AG04450 (cell line): ENCODE results near the gene TDRD5. TPM values are rescaled to one million over a fixed set of nuclear protein-coding genes. Genes with fewer than 3 reads are reported as not detected.

ENCODE experiments used
- CTCF ChIA-PET: fragments of 300-600, 350-600 bp; formaldehyde crosslinking; extraction: SDS; loops from one replicate; lab custom pipeline; 2022; ENCODE audit warnings: antibody characterized with exemption, inconsistent platforms; lab: Charles Lee
- POLR2A ChIA-PET: fragments of 350-600 bp; formaldehyde crosslinking; extraction: SDS; loops from one replicate; lab custom pipeline; 2021; ENCODE audit warnings: antibody characterized with exemption, inconsistent platforms; lab: Yijun Ruan, JAX
- DNase-seq: peaks from one replicate; pipeline ENCODE4 v3.0.0-alpha.2; 2011; ENCODE audit warnings: low read depth, low spot score
- H3K27ac ChIP-seq: one replicate; pipeline ENCODE4 v1.5.1; 2012; ENCODE audit warnings: low read depth, low read length, control low read depth
- H3K27me3 ChIP-seq: one replicate; pipeline ENCODE4 v1.6.0; 2012; ENCODE audit warnings: low read length; ENCODE audit not compliant: control insufficient read depth, insufficient read depth
- H3K4me3 ChIP-seq: 2 replicates; pipeline ENCODE4 v1.5.1; 2011; ENCODE audit warnings: mild to moderate bottlenecking, low read depth, low read length, control low read depth
- H3K9me3 ChIP-seq: 2 replicates; pipeline ENCODE4 v1.5.1; 2012; ENCODE audit warnings: low read length; ENCODE audit not compliant: control insufficient read depth, insufficient read depth
- polyA plus RNA-seq: library from polyadenylated mRNA; depleted of rRNA; stranded (reverse); fragments of >200 nt; gene quantifications from 2 replicates; pipeline ENCODE4 v1.2.3, GENCODE V29; 2011
- TF ChIP-seq, protein P1 (sequence below): IDR thresholded peaks from 2 replicates; pipeline ENCODE4 v1.5.1; 2011; ENCODE audit warnings: low read depth, low read length, control low read depth, inconsistent platforms

TDRD5 gene
- polyA plus RNA-seq, 1 experiment = not detected

DNA sequence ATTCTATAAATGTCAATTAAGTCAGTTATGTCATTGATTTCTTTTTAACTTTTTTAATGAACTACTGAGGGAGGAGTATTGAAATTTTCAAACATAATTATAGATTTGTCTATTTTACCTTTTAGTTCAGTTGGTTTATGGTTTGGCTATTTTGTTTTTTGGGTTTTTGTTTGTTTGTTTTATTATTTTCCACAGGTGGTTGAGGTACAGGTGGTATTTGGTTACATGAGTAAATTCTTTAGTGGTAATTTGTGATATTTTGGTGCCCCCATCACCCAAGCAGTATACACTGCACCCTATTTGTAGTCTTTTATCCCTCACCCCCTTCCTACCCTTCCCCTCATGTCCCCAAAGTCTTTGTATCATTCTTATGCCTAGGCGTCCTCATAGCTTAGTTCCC is 9.5 kb downstream of the TDRD5 start:
- TF ChIP-seq, protein P1, sequence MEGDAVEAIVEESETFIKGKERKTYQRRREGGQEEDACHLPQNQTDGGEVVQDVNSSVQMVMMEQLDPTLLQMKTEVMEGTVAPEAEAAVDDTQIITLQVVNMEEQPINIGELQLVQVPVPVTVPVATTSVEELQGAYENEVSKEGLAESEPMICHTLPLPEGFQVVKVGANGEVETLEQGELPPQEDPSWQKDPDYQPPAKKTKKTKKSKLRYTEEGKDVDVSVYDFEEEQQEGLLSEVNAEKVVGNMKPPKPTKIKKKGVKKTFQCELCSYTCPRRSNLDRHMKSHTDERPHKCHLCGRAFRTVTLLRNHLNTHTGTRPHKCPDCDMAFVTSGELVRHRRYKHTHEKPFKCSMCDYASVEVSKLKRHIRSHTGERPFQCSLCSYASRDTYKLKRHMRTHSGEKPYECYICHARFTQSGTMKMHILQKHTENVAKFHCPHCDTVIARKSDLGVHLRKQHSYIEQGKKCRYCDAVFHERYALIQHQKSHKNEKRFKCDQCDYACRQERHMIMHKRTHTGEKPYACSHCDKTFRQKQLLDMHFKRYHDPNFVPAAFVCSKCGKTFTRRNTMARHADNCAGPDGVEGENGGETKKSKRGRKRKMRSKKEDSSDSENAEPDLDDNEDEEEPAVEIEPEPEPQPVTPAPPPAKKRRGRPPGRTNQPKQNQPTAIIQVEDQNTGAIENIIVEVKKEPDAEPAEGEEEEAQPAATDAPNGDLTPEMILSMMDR = no peak
- no peak for DNase-seq
- Histone ChIP-seq H3K4me3 (no peak overlapping the region), H3K27ac (no peak overlapping the region), H3K27me3 (no peaks in the 10 kb centered on the region), H3K9me3 (no peaks in the 10 kb centered on the region)
- CTCF ChIA-PET = interaction anchor here (0.6 kb wide), 1 partner anchor 1306 kb away, joined by 3 read pairs; no protein-coding TSS in a partner anchor
- POLR2A ChIA-PET = no interaction called here

DNA sequence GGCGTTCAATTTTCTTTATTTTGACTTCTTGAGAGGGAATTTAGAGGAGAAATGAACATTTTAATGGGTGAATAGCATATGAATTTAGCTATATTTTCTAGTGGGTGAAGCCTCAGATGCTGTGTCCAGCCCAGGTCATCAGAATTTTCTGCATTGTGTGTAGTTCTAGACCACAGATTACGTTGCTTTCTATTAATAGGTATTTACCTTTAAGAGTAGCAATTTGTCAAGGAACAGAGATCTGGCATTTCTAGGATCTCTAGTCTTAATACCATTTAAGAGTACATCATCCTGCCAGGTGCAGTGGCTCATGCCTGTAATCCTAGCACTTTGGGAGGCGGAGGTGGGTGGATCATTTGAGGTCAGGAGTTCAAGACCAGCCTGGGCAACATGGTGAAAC is 20.7 kb downstream of the TDRD5 start:
- CTCF ChIA-PET = no interaction called here
- Histone ChIP-seq H3K4me3 (no peak overlapping the region), H3K9me3 (no peaks in the 10 kb centered on the region), H3K27me3 (no peaks in the 10 kb centered on the region), H3K27ac (no peak overlapping the region)
- POLR2A ChIA-PET = no interaction called here
- DNase-seq = no peak
- TF ChIP-seq, protein P1 = no peak

DNA sequence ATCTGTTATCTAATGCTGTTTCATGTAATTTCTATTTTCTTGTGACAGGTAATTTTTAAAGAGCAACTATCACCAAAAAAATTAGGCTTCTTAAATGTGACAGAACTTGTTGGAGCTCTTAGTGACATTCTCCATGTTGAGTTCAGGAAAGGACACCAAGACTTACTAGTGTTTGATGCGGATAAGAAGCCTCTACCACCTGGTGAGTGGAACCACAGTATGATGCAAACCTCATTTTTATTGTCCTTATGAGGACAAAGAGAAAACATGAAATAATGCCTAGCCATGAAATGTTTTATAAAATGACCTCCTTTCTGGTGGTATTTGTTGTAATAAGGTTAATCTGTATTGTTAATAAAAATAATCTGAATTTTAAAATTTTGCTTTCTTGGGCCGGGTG is 39.1 kb downstream of the TDRD5 start:
- ChIA-PET CTCF (no interaction called here), POLR2A (no interaction called here)
- H3K27me3 ChIP-seq = no peaks in the 10 kb centered on the region
- H3K9me3 ChIP-seq = no peaks in the 10 kb centered on the region
- H3K4me3 ChIP-seq = no peak overlapping the region
- DNase-seq = no peak
- TF ChIP-seq, protein P1 = no peak
- H3K27ac ChIP-seq = no peak overlapping the region

DNA sequence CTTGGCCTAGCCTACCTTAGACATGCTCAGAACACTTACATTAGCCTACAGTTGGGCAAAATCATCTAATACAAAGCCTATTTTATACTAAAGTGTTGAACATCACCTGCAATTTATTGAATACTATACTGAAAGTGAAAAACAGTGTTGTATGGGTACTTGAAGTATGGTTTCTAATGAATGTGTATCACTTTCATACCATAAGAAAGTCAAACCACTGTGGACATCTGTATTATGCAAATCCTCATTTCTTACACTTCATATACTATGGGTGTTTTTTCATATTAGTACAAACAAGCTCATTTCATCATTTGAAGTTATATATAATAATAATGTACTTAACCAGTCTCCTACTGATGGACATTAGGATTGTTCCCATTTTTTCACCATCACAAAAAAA is 41.2 kb downstream of the TDRD5 start:
- CTCF ChIA-PET = no interaction called here

DNA sequence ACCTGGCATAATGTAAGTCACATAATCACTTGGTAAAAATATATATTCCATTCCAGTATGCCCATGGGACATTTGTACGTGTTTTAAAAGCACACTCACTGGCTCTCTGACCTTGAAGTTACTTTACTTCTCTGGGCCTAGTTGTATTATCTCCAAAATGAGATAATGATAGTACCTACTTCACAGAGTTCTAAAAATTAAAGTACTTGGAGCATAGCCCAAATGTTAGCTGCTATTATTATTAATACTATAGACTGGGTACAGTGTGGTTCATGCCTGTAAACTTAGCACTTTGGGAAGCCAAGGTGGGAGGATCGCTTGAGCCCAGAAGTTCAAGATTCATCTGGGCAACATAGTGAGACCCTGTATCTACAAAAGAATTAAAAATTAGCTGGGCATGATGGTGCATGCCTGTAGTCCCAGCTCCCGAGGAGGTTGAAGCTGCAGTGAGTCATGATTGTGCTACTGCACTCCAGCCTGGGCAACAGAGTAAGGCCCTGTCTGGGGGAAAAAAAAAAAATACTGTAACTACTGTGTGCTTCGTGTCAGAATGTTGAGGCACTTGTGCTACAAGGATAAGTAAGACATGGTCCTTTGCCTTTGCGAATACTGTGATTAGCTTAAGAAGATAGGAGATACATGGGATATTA is 45.7 kb downstream of the TDRD5 start:
- Histone ChIP-seq H3K27me3 (no peaks in the 10 kb centered on the region), H3K9me3 (no peaks in the 10 kb centered on the region), H3K27ac (no peak overlapping the region), H3K4me3 (no peak overlapping the region)
- ChIA-PET CTCF (no interaction called here), POLR2A (no interaction called here)
- TF ChIP-seq, protein P1 = no peak
- DNase-seq = no peak

More for the DNA sequence above, 41.2 kb downstream of the TDRD5 start:
- no peaks in the 10 kb centered on the region for H3K9me3 ChIP-seq
- H3K4me3 ChIP-seq = no peak overlapping the region
- POLR2A ChIA-PET = no interaction called here
- H3K27me3 ChIP-seq = no peaks in the 10 kb centered on the region
- TF ChIP-seq, protein P1 = no peak
- DNase-seq = no peak
- no peak overlapping the region for H3K27ac ChIP-seq
